SK-N-SH (cell line): ENCODE measurements around the gene MGLL.
"Not testable (repeated sequence)": the region's sequence is repeated elsewhere in the genome, so short reads cannot be mapped to it uniquely, and the experiment has no call there.

Source experiments
- CHD2 ChIP-seq: fragments of 150-350 bp; IDR thresholded peaks from 2 replicates; pipeline ENCODE4 v1.6.1; 2018; ENCODE audit warnings: low read length; ENCODE audit not compliant: partially characterized antibody
- CTCF ChIP-seq: fragments of 200-600 bp; sonication (generic); IDR thresholded peaks from 2 replicates; pipeline ENCODE4 v1.6.1; 2017; ENCODE audit warnings: antibody characterized with exemption, mild to moderate bottlenecking, moderate library complexity
- EP300 ChIP-seq, 2 experiments: IDR thresholded peaks; 2 replicates each; pipeline versions ENCODE4 v1.4.0 to v1.6.1; 2012; ENCODE audit warnings: borderline replicate concordance in 1 of 2, low read depth in 1 of 2, low read length in 1 of 2
- EZH2phosphoT487 ChIP-seq: fragments of 200-600 bp; sonication (generic); IDR thresholded peaks from 2 replicates; pipeline ENCODE4 v1.6.1; 2017; ENCODE audit warnings: low read depth, mixed run types, mild to moderate bottlenecking, antibody characterized with exemption, moderate library complexity, borderline replicate concordance
- FOSL2 ChIP-seq: IDR thresholded peaks from 2 replicates; pipeline ENCODE4 v1.4.0; 2012; ENCODE audit warnings: low read depth, mild to moderate bottlenecking, moderate library complexity, borderline replicate concordance
- RAD21 ChIP-seq: IDR thresholded peaks from 2 replicates; pipeline ENCODE4 v1.6.1; 2012; ENCODE audit warnings: mild to moderate bottlenecking, low read length
- RCOR1 ChIP-seq: fragments of 150-350 bp; IDR thresholded peaks from 2 replicates; pipeline ENCODE4 v1.6.1; 2017; ENCODE audit warnings: antibody characterized with exemption, low read length
- SIN3A ChIP-seq: IDR thresholded peaks from 2 replicates; pipeline ENCODE4 v1.6.1; 2012; ENCODE audit warnings: low read depth, mild to moderate bottlenecking, low read length, moderate library complexity, borderline replicate concordance
- SMC3 ChIP-seq: IDR thresholded peaks from 2 replicates; pipeline ENCODE4 v1.6.1; 2012; ENCODE audit warnings: low read depth, low read length, improper control_type of control experiment
- TCF12 ChIP-seq: IDR thresholded peaks from 2 replicates; pipeline ENCODE4 v1.4.0; 2012
- TEAD4 ChIP-seq: IDR thresholded peaks from 2 replicates; pipeline ENCODE4 v1.4.0; 2012; ENCODE audit warnings: mild to moderate bottlenecking, borderline replicate concordance; ENCODE audit not compliant: insufficient read depth
- USF1 ChIP-seq: IDR thresholded peaks from 2 replicates; pipeline ENCODE4 v1.4.0; 2012; ENCODE audit warnings: low read depth, borderline replicate concordance

- TF ChIP-seq RCOR1; CTCF; TEAD4; RAD21; SIN3A; EZH2phosphoT487; CHD2; EP300 (IDR thresholded peaks at IDR 0.05; ENCODE audit: borderline replicate concordance in 1 of 2, low read depth in 1 of 2, low read length in 1 of 2); FOSL2; USF1; TCF12; SMC3: not testable (repeated sequence)
Observed at GRCh38 chr3:127682175-127682554, 140.2 kb downstream of the MGLL start.
